ENCODE results near the gene CCDC12. TPM values are rescaled to one million over a fixed set of nuclear protein-coding genes. Genes with fewer than 3 reads are reported as not detected.
A peak's percentile ranks its signal among the peaks of the same experiment; 100 is the strongest.

Gene CCDC12
- polyA plus RNA-seq, 1 donor from 2014 or later = 151 TPM

- Mint-ChIP-seq H3K4me3 (no peak overlapping the region), H3K9me3 (no peaks in the 10 kb centered on the region), H3K27me3 (no peaks in the 10 kb centered on the region), H3K4me1 (peaks cover 47 to 67% (median 59%) of the 10 kb centered on the region in 3 donors), H3K36me3 (no peaks in the 10 kb centered on the region), H3K27ac (peak overlapping the region in 1 of 3 donors; percentile 83)
Measured at GRCh38 chr3:46985588-46985987, 9.0 kb upstream of the CCDC12 start.

GRCh38 chr3:46984591-46985459 is 8.3 kb upstream of the CCDC12 start:
- H3K27ac Mint-ChIP-seq = peak overlapping the region in 2 of 3 donors; percentile 64 to 71
- H3K9me3 Mint-ChIP-seq = no peaks in the 10 kb centered on the region
- no peaks in the 10 kb centered on the region for H3K27me3 Mint-ChIP-seq
- H3K4me1 Mint-ChIP-seq = peaks cover 39 to 61% (median 52%) of the 10 kb centered on the region in 3 donors
- H3K4me3 Mint-ChIP-seq = peak overlapping the region in 2 of 4 donors; percentile 52 to 63
- H3K36me3 Mint-ChIP-seq = no peaks in the 10 kb centered on the region

- H3K36me3 Mint-ChIP-seq = no peaks in the 10 kb centered on the region
- H3K27me3 Mint-ChIP-seq = no peaks in the 10 kb centered on the region
- no peaks in the 10 kb centered on the region for H3K9me3 Mint-ChIP-seq
- peak overlapping the region in 2 of 4 donors; percentile 52 to 54 for H3K4me3 Mint-ChIP-seq
- H3K27ac Mint-ChIP-seq = peak overlapping the region in 1 of 3 donors; percentile 57
- peaks cover 43 to 54% (median 45%) of the 10 kb centered on the region in 3 donors for H3K4me1 Mint-ChIP-seq
Measured at GRCh38 chr3:46982546-46982945, 6.0 kb upstream of the CCDC12 start.

GRCh38 chr3:46981932-46982471 is 5.5 kb upstream of the CCDC12 start:
- H3K36me3 Mint-ChIP-seq = no peaks in the 10 kb centered on the region
- H3K9me3 Mint-ChIP-seq = no peaks in the 10 kb centered on the region
- no peaks in the 10 kb centered on the region for H3K27me3 Mint-ChIP-seq
- H3K27ac Mint-ChIP-seq = peak overlapping the region in 1 of 3 donors; percentile 57
- peak overlapping the region in 3 of 4 donors; percentile 56 to 98 (median 82) for H3K4me3 Mint-ChIP-seq
- peaks cover 40 to 52% (median 43%) of the 10 kb centered on the region in 3 donors for H3K4me1 Mint-ChIP-seq

GRCh38 chr3:46979958-46980497 is 3.5 kb upstream of the CCDC12 start:
- no peaks in the 10 kb centered on the region for H3K9me3 Mint-ChIP-seq
- H3K4me3 Mint-ChIP-seq = peak overlapping the region; percentile 83 to 98 (median 89)
- peak overlapping the region in 1 of 3 donors; percentile 83 for H3K27ac Mint-ChIP-seq
- peaks cover 32 to 43% (median 37%) of the 10 kb centered on the region in 3 donors for H3K4me1 Mint-ChIP-seq
- H3K36me3 Mint-ChIP-seq = no peaks in the 10 kb centered on the region
- H3K27me3 Mint-ChIP-seq = no peaks in the 10 kb centered on the region

GRCh38 chr3:46978985-46979944 is 2.7 kb upstream of the CCDC12 start, which contains the start of gene NBEAL2:
Gene NBEAL2, plus strand, starts transcription at chr3:46979666. Its CDS starts 196 bp downstream, at chr3:46979862.
- H3K9me3 Mint-ChIP-seq = no peaks in the 10 kb centered on the region
- H3K4me3 Mint-ChIP-seq = peak within 1 kb of the TSS; percentile 84 to 98 (median 89)
- H3K36me3 Mint-ChIP-seq = no peaks in the 10 kb centered on the region
- H3K27ac Mint-ChIP-seq = peak within 1 kb of the TSS; percentile 84 to 91 (median 91)
- no peaks in the 10 kb centered on the region for H3K27me3 Mint-ChIP-seq
- peaks cover 36 to 44% (median 38%) of the 10 kb centered on the region in 3 donors for H3K4me1 Mint-ChIP-seq

GRCh38 chr3:46978381-46978780 is 1.8 kb upstream of the CCDC12 start:
- peak overlapping the region in 3 of 4 donors; percentile 90 to 97 (median 92) for H3K4me3 Mint-ChIP-seq
- H3K9me3 Mint-ChIP-seq = no peaks in the 10 kb centered on the region
- no peaks in the 10 kb centered on the region for H3K36me3 Mint-ChIP-seq
- peaks cover 41 to 44% (median 43%) of the 10 kb centered on the region in 3 donors for H3K4me1 Mint-ChIP-seq
- peak overlapping the region; percentile 84 to 99 (median 91) for H3K27ac Mint-ChIP-seq
- H3K27me3 Mint-ChIP-seq = no peaks in the 10 kb centered on the region

GRCh38 chr3:46977811-46978195 is 1.3 kb upstream of the CCDC12 start:
- Mint-ChIP-seq H3K36me3 (no peaks in the 10 kb centered on the region), H3K4me1 (peaks cover 41 to 45% (median 43%) of the 10 kb centered on the region in 3 donors), H3K27ac (peak overlapping the region in 2 of 3 donors; percentile 96 to 99), H3K27me3 (no peaks in the 10 kb centered on the region), H3K4me3 (peak overlapping the region; percentile 82 to 99 (median 90)), H3K9me3 (no peaks in the 10 kb centered on the region)

- Mint-ChIP-seq H3K27ac (peak overlapping the region; percentile 66 to 99 (median 83)), H3K9me3 (no peaks in the 10 kb centered on the region), H3K4me1 (peaks cover 52 to 62% (median 62%) of the 10 kb centered on the region in 3 donors), H3K36me3 (peaks cover 7% of the 10 kb centered on the region), H3K27me3 (no peaks in the 10 kb centered on the region), H3K4me3 (peak overlapping the region; percentile 97 to 100 (median 100))
Measured at GRCh38 chr3:46974421-46975171, 1.9 kb downstream of the CCDC12 start.

- Mint-ChIP-seq H3K27ac (peak overlapping the region; percentile 23 to 91 (median 88)), H3K27me3 (no peaks in the 10 kb centered on the region), H3K36me3 (peaks cover 9% of the 10 kb centered on the region), H3K9me3 (no peaks in the 10 kb centered on the region), H3K4me3 (peak overlapping the region; percentile 59 to 94 (median 88)), H3K4me1 (peaks cover 46 to 73% (median 71%) of the 10 kb centered on the region in 3 donors)
Measured at GRCh38 chr3:46972396-46972795, 4.1 kb downstream of the CCDC12 start.

GRCh38 chr3:46971742-46972141 is 4.8 kb downstream of the CCDC12 start:
- Mint-ChIP-seq H3K27me3 (no peaks in the 10 kb centered on the region), H3K4me1 (peaks cover 49 to 75% (median 73%) of the 10 kb centered on the region in 3 donors), H3K27ac (peak overlapping the region; percentile 23 to 91 (median 88)), H3K9me3 (no peaks in the 10 kb centered on the region), H3K36me3 (peaks cover 9% of the 10 kb centered on the region), H3K4me3 (peak overlapping the region; percentile 22 to 94 (median 88))

- H3K27ac Mint-ChIP-seq = peak overlapping the region; percentile 23 to 91 (median 88)
- H3K36me3 Mint-ChIP-seq = peaks cover 9% of the 10 kb centered on the region
- no peaks in the 10 kb centered on the region for H3K27me3 Mint-ChIP-seq
Measured at GRCh38 chr3:46971151-46971550, 5.4 kb downstream of the CCDC12 start.

GRCh38 chr3:46970391-46971091 is 6.0 kb downstream of the CCDC12 start:
- peaks cover 56 to 83% (median 81%) of the 10 kb centered on the region in 3 donors for H3K4me1 Mint-ChIP-seq
- H3K4me3 Mint-ChIP-seq = peak overlapping the region in 3 of 4 donors; percentile 86 to 94 (median 89)
- peaks cover 9% of the 10 kb centered on the region for H3K36me3 Mint-ChIP-seq
- H3K9me3 Mint-ChIP-seq = no peaks in the 10 kb centered on the region
- no peaks in the 10 kb centered on the region for H3K27me3 Mint-ChIP-seq
- peak overlapping the region; percentile 5 to 67 (median 11) for H3K27ac Mint-ChIP-seq

More at GRCh38 chr3:46971151-46971550, 5.4 kb downstream of the CCDC12 start:
- peaks cover 50 to 79% (median 76%) of the 10 kb centered on the region in 3 donors for H3K4me1 Mint-ChIP-seq
- H3K9me3 Mint-ChIP-seq = no peaks in the 10 kb centered on the region
- peak overlapping the region; percentile 22 to 94 (median 88) for H3K4me3 Mint-ChIP-seq

Data from IgD-negative memory B cell (primary cell).